ENCODE data around the gene POMT1.
"Not testable (repeated sequence)": the region's sequence is repeated elsewhere in the genome, so short reads cannot be mapped to it uniquely, and the experiment has no call there.

The POMT1 gene

GRCh38 chr9:131469951-131470350, 32.8 kb upstream of the POMT1 start:
- H3K4me3 ChIP-seq (ENCODE audit: low read depth, low read length) = no peak overlapping the region
- TF ChIP-seq MAX (IDR thresholded peaks at IDR 0.05; ENCODE audit: low read depth, low read length) (no peak), CTCF (IDR thresholded peaks at IDR 0.05; ENCODE audit: low read depth, low read length) (no peak), MYC (IDR thresholded peaks at IDR 0.05; ENCODE audit: low read depth, low read length) (no peak), POLR2A (IDR thresholded peaks at IDR 0.05; ENCODE audit: extremely low read depth, insufficient read length) (no peak)
- no peak for DNase-seq (ENCODE audit: low read depth)

GRCh38 chr9:131470581-131470991, 32.1 kb upstream of the POMT1 start:
- TF ChIP-seq MAX (IDR thresholded peaks at IDR 0.05; ENCODE audit: low read depth, low read length) (no peak), CTCF (IDR thresholded peaks at IDR 0.05; ENCODE audit: low read depth, low read length) (no peak), POLR2A (IDR thresholded peaks at IDR 0.05; ENCODE audit: extremely low read depth, insufficient read length) (no peak), MYC (IDR thresholded peaks at IDR 0.05; ENCODE audit: low read depth, low read length) (no peak)
- no peak overlapping the region for H3K4me3 ChIP-seq (ENCODE audit: low read depth, low read length)
- DNase-seq (ENCODE audit: low read depth) = no peak

- not testable (repeated sequence) for DNase-seq (ENCODE audit: low read depth); H3K4me3 ChIP-seq (ENCODE audit: low read depth, low read length)
Observed at GRCh38 chr9:131472085-131472484, 30.6 kb upstream of the POMT1 start.

- TF ChIP-seq CTCF (IDR thresholded peaks at IDR 0.05; ENCODE audit: low read depth, low read length) (no peak), MYC (IDR thresholded peaks at IDR 0.05; ENCODE audit: low read depth, low read length) (no peak), POLR2A (IDR thresholded peaks at IDR 0.05; ENCODE audit: extremely low read depth, insufficient read length) (no peak), MAX (IDR thresholded peaks at IDR 0.05; ENCODE audit: low read depth, low read length) (no peak)
- no peak for DNase-seq (ENCODE audit: low read depth)
- no peak overlapping the region for H3K4me3 ChIP-seq (ENCODE audit: low read depth, low read length)
Observed at GRCh38 chr9:131473198-131473885, 29.4 kb upstream of the POMT1 start.

- no peak overlapping the region for H3K4me3 ChIP-seq (ENCODE audit: low read depth, low read length)
- TF ChIP-seq MAX (IDR thresholded peaks at IDR 0.05; ENCODE audit: low read depth, low read length) (no peak), MYC (IDR thresholded peaks at IDR 0.05; ENCODE audit: low read depth, low read length) (no peak), CTCF (IDR thresholded peaks at IDR 0.05; ENCODE audit: low read depth, low read length) (no peak), POLR2A (IDR thresholded peaks at IDR 0.05; ENCODE audit: extremely low read depth, insufficient read length) (no peak)
- no peak for DNase-seq (ENCODE audit: low read depth)
Observed at GRCh38 chr9:131473891-131474290, 28.8 kb upstream of the POMT1 start.

GRCh38 chr9:131474711-131475110, 28.0 kb upstream of the POMT1 start:
- no peak for DNase-seq (ENCODE audit: low read depth)
- no peak for TF ChIP-seq POLR2A (IDR thresholded peaks at IDR 0.05; ENCODE audit: extremely low read depth, insufficient read length)
- TF ChIP-seq MAX (IDR thresholded peaks at IDR 0.05; ENCODE audit: low read depth, low read length) = no peak
- no peak for TF ChIP-seq MYC (IDR thresholded peaks at IDR 0.05; ENCODE audit: low read depth, low read length)
- no peak for TF ChIP-seq CTCF (IDR thresholded peaks at IDR 0.05; ENCODE audit: low read depth, low read length)
- no peak overlapping the region for H3K4me3 ChIP-seq (ENCODE audit: low read depth, low read length)

All from NB4 (cell line).